Measurements from ENCODE around the gene METRNL.
"Not testable (repeated sequence)": the region's sequence is repeated elsewhere in the genome, so short reads cannot be mapped to it uniquely, and the experiment has no call there.

The METRNL gene

GRCh38 chr17:83037084-83037873 is 42.1 kb upstream of the METRNL start:
- Histone ChIP-seq H3K27me3 (ENCODE audit: control insufficient read depth, insufficient read depth, low read length) (no peaks in the 10 kb centered on the region), H3K9me3 (ENCODE audit: control insufficient read depth, low read length) (no peaks in the 10 kb centered on the region), H3K4me1 (no peaks in the 10 kb centered on the region), H3K4me3 (ENCODE audit: low read depth, low read length) (no peak overlapping the region), H3K79me2 (no peaks in the 10 kb centered on the region), H2AFZ (no peak overlapping the region), H3K27ac (no peak overlapping the region), H3K36me3 (ENCODE audit: control insufficient read depth, insufficient read depth, low read length) (no peaks in the 10 kb centered on the region), H3K4me2 (ENCODE audit: low read length) (no peak overlapping the region), H3K9ac (no peak overlapping the region)
- no peak for TF ChIP-seq CTCF (IDR thresholded peaks at IDR 0.05)

- no peaks in the 10 kb centered on the region for H3K4me1 ChIP-seq
- no peak for TF ChIP-seq CTCF (IDR thresholded peaks at IDR 0.05)
- H3K27ac ChIP-seq = no peak overlapping the region
- no peaks in the 10 kb centered on the region for H3K36me3 ChIP-seq (ENCODE audit: control insufficient read depth, insufficient read depth, low read length)
- H3K9ac ChIP-seq = no peak overlapping the region
- H3K79me2 ChIP-seq = no peaks in the 10 kb centered on the region
- no peak overlapping the region for H3K4me3 ChIP-seq (ENCODE audit: low read depth, low read length)
- no peaks in the 10 kb centered on the region for H3K9me3 ChIP-seq (ENCODE audit: control insufficient read depth, low read length)
- H3K27me3 ChIP-seq (ENCODE audit: control insufficient read depth, insufficient read depth, low read length) = no peaks in the 10 kb centered on the region
- no peak overlapping the region for H3K4me2 ChIP-seq (ENCODE audit: low read length)
- no peak overlapping the region for H2AFZ ChIP-seq
These were observed 41.6 kb upstream of the METRNL start for GRCh38 chr17:83037874-83038165.

GRCh38 chr17:83038983-83039382 is 40.4 kb upstream of the METRNL start:
- not testable (repeated sequence) for H3K4me1 ChIP-seq; H3K27ac ChIP-seq; H3K4me2 ChIP-seq (ENCODE audit: low read length); H3K4me3 ChIP-seq (ENCODE audit: low read depth, low read length); H3K9ac ChIP-seq; H2AFZ ChIP-seq; H3K27me3 ChIP-seq (ENCODE audit: control insufficient read depth, insufficient read depth, low read length); H3K79me2 ChIP-seq; H3K36me3 ChIP-seq (ENCODE audit: control insufficient read depth, insufficient read depth, low read length); H3K9me3 ChIP-seq (ENCODE audit: control insufficient read depth, low read length)

- no peak for TF ChIP-seq CTCF (IDR thresholded peaks at IDR 0.05)
- Histone ChIP-seq H3K4me2 (ENCODE audit: low read length) (no peak overlapping the region), H3K36me3 (ENCODE audit: control insufficient read depth, insufficient read depth, low read length) (no peaks in the 10 kb centered on the region), H3K9me3 (ENCODE audit: control insufficient read depth, low read length) (no peaks in the 10 kb centered on the region), H2AFZ (no peak overlapping the region), H3K4me1 (no peaks in the 10 kb centered on the region), H3K27me3 (ENCODE audit: control insufficient read depth, insufficient read depth, low read length) (no peaks in the 10 kb centered on the region), H3K79me2 (no peaks in the 10 kb centered on the region), H3K4me3 (ENCODE audit: low read depth, low read length) (no peak overlapping the region), H3K9ac (no peak overlapping the region), H3K27ac (no peak overlapping the region)
These were observed 38.1 kb upstream of the METRNL start for GRCh38 chr17:83041305-83041704.

GRCh38 chr17:83042522-83043158 is 36.8 kb upstream of the METRNL start:
- H3K9me3 ChIP-seq (ENCODE audit: control insufficient read depth, low read length) = no peaks in the 10 kb centered on the region
- no peak overlapping the region for H3K4me3 ChIP-seq (ENCODE audit: low read depth, low read length)
- TF ChIP-seq CTCF (IDR thresholded peaks at IDR 0.05) = no peak
- no peak overlapping the region for H2AFZ ChIP-seq
- H3K9ac ChIP-seq = no peak overlapping the region
- H3K4me1 ChIP-seq = no peaks in the 10 kb centered on the region
- no peak overlapping the region for H3K27ac ChIP-seq
- no peak overlapping the region for H3K4me2 ChIP-seq (ENCODE audit: low read length)
- H3K79me2 ChIP-seq = no peaks in the 10 kb centered on the region
- no peaks in the 10 kb centered on the region for H3K27me3 ChIP-seq (ENCODE audit: control insufficient read depth, insufficient read depth, low read length)
- H3K36me3 ChIP-seq (ENCODE audit: control insufficient read depth, insufficient read depth, low read length) = no peaks in the 10 kb centered on the region

- not testable (repeated sequence) for H3K27ac ChIP-seq; H3K36me3 ChIP-seq (ENCODE audit: control insufficient read depth, insufficient read depth, low read length); H3K4me3 ChIP-seq (ENCODE audit: low read depth, low read length); H2AFZ ChIP-seq; H3K9me3 ChIP-seq (ENCODE audit: control insufficient read depth, low read length); H3K4me1 ChIP-seq; H3K9ac ChIP-seq; H3K4me2 ChIP-seq (ENCODE audit: low read length); H3K27me3 ChIP-seq (ENCODE audit: control insufficient read depth, insufficient read depth, low read length); H3K79me2 ChIP-seq
These were observed 34.9 kb upstream of the METRNL start for GRCh38 chr17:83044479-83044878.
